Ramos (cell line): ENCODE measurements around the gene HPS5.

Experiments
- in situ Hi-C: fragments of 300-500 bp; cut with MboI; formaldehyde crosslinking; loops from one replicate; pipeline ENCODE4 v1.14.3; 2022; ENCODE audit warnings: low sequenced_read_pairs; ENCODE audit not compliant: unreplicated experiment

The HPS5 gene

DNA sequence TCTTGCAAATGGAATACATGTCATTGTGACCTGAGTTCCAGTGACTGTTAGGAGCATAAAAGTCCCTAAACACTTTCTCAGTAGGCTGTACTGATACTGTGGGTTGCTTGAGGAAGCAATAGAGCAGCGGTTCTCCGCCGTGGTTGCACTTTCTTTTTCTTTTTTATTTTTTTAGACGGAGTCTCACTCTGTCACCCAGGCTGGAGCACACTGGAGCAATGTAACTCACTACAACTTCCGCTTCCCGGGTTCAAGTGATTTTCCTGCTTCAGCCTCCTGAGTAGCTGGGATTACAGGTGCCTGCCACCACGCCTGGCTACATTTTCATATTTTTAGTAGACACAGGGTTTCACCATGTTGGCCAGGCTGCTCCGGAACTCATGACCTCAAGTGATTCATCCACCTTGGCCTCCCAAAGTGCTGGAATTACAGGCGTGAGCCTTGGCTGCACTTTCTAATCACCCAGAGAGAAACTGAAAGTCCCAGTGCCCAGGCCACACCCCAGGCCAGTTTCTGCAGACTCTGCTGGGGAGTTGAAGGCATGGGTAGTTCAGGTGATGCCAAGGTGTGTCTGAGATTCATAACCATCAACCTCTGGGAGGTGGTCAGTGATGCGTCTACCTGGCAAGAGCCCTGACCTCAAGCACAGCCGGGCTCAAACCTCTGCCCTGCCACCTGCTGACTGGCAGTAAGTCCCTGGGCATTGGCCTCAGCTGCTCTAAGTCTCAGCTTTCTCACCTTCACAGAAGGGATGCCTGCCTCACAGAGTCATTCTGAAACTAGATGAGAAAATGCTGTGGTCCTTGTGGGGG lies 75.4 kb downstream of the HPS5 start:
- in situ Hi-C loops = loop anchor here (10.0 kb wide), 1 partner anchor 488 kb away; no protein-coding TSS in a partner anchor

- in situ Hi-C loops = loop anchor here (10.0 kb wide), 1 partner anchor 489 kb away; no protein-coding TSS in a partner anchor
Observed at GRCh38 chr11:18245396-18245795, 76.5 kb downstream of the HPS5 start.

- in situ Hi-C loops = loop anchor here (10.0 kb wide), 1 partner anchor 491 kb away; no protein-coding TSS in a partner anchor
Observed at GRCh38 chr11:18243783-18244362, 78.1 kb downstream of the HPS5 start.

DNA sequence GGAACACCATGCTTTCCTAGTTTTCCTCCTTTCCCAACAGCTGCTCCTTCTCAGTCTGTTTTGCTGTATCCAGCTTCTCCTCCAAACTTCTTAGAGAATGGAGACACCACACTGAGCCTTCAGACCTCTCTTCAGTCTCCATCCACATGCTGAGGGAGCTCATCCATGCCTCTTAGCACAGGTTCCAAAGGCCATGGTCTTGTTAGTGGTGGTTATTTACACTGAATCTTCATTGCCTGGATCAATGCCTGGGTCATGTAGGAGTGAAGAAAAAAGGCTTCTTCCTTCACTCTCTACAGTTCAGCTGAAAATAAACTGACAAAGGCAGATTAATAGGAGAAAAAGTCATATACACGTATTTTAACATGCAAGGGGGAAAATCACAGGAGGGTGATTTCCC lies 82.3 kb downstream of the HPS5 start:
- in situ Hi-C loops = loop anchor here (10.0 kb wide), 1 partner anchor 495 kb away; no protein-coding TSS in a partner anchor

DNA sequence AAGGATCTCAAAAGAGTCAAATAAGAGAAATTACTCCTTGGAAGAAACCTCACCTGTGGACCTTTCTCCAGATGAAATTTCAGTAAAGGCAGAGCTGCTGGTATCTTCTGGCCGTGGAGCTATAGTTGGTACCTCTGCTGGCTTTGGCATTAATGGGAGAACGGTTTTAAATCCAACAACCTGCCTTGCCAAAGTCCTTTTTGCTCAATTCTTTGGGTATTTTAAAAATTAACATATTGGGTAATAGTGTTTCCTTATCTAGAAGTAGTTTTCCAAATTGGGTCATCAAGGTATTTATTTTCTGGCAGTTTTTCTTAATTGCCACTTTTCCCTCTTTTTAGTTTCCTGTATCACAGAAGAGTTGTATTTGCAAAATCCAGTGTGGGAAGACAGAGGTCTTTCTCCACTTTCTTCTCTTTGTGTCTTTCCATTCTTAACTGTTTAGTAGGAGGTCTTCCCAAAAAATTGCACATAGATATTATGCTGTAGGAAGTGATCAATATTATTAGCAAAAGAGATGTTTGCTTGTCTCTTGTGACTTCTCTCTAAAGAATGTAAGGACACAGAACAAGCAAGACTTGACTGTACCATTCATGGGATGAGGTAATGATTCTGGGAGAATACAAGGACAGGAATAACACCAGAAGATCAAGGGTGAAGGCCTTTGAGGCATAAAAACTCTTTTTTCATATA lies 85.1 kb downstream of the HPS5 start, which contains the start of gene SAA4:
Gene SAA4 (minus strand): TSS at position 139 of the 693 bp plus-strand sequence. CDS start 876 bp downstream, outside the sequence.
- in situ Hi-C loops = no loop called here

- in situ Hi-C loops = no loop called here
Observed at GRCh38 chr11:18235394-18236334, 86.3 kb downstream of the HPS5 start.

GRCh38 chr11:18233912-18234311 lies 88.0 kb downstream of the HPS5 start:
- in situ Hi-C loops = no loop called here

- in situ Hi-C loops = no loop called here
Observed at GRCh38 chr11:18230859-18231258, 91.1 kb downstream of the HPS5 start.

GRCh38 chr11:18229501-18229900 lies 92.4 kb downstream of the HPS5 start:
- in situ Hi-C loops = no loop called here
